ENCODE results near the gene STRBP.
A peak's percentile ranks its signal among the peaks of the same experiment; 100 is the strongest.

The STRBP gene

DNA sequence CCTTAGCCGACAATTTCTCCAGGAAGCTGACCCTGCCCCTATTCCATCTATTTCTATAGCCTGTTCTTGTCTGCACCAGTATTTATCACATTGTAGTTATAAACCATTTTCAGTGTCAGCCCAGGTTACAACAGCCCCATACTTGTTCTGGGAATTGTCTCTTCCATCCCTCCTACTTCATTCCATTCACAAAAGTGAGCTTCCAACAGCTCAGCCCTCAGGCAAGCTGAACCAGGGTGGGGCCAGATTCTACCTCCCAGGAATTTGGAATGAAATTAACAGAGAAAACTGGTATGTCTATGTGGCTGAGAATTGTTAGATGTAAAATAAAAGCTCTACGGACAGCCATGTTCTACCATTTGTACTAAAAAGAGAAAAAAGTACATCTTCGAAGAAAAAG, 36.1 kb downstream of the STRBP start:
- Histone ChIP-seq H3F3A (ENCODE audit: control insufficient read depth, insufficient read depth) (peaks cover 35% of the 10 kb centered on the region), H3K27ac (ENCODE audit: low read depth, low read length) (peak overlapping the region; percentile 100), H3K9me2 (replicated peaks; ENCODE audit: control insufficient read depth, low read length) (no peaks in the 10 kb centered on the region), H3K79me2 (ENCODE audit: control insufficient read depth, low read length) (peaks cover 87% of the 10 kb centered on the region), H3K4me1 (ENCODE audit: control insufficient read depth, low read length) (peaks cover 97% of the 10 kb centered on the region), H4K20me1 (ENCODE audit: control insufficient read depth, insufficient read depth, low read depth, low read length) (no peaks in the 10 kb centered on the region), H3K9me3 (ENCODE audit: control insufficient read depth, insufficient read depth, low read length) (no peaks in the 10 kb centered on the region), H3K4me3 (ENCODE audit: low read length) (peak overlapping the region; percentile 36; the same call in 1 of the 2 replicates), H3K27me3 (ENCODE audit: control insufficient read depth, low read length) (no peaks in the 10 kb centered on the region), H3K4me2 (ENCODE audit: low read length) (peak overlapping the region; percentile 90), H3K36me3 (ENCODE audit: control insufficient read depth, low read length) (peaks cover 77% of the 10 kb centered on the region)
- TF ChIP-seq, protein P1, sequence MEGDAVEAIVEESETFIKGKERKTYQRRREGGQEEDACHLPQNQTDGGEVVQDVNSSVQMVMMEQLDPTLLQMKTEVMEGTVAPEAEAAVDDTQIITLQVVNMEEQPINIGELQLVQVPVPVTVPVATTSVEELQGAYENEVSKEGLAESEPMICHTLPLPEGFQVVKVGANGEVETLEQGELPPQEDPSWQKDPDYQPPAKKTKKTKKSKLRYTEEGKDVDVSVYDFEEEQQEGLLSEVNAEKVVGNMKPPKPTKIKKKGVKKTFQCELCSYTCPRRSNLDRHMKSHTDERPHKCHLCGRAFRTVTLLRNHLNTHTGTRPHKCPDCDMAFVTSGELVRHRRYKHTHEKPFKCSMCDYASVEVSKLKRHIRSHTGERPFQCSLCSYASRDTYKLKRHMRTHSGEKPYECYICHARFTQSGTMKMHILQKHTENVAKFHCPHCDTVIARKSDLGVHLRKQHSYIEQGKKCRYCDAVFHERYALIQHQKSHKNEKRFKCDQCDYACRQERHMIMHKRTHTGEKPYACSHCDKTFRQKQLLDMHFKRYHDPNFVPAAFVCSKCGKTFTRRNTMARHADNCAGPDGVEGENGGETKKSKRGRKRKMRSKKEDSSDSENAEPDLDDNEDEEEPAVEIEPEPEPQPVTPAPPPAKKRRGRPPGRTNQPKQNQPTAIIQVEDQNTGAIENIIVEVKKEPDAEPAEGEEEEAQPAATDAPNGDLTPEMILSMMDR (IDR thresholded peaks at IDR 0.05; ENCODE audit: low read depth, low read length, poor library complexity, severe bottlenecking) = no peak
- TF ChIP-seq EZH2phosphoT487 (IDR thresholded peaks at IDR 0.05; ENCODE audit: borderline replicate concordance, low read length) = no peak

DNA sequence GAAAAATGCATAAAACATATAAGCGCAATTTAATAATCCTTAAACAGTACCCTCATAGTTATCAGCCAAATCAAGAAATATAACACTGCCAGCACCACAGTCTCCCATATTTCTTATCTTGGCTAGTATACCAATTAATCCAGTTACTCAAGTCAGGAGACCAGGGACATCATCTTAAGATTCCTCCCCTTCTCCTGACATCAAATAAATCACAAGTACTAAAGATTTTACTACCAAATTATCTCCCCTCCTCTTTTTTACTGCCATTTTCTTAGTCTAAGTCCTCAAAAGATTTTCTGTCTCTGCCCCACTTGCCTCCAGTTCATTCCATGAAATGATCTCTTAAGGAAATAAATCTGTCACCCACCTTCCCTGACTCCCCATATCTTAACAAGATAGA, 37.0 kb downstream of the STRBP start:
- Histone ChIP-seq H3K4me3 (ENCODE audit: low read length) (peak overlapping the region; percentile 36; the same call in 1 of the 2 replicates), H3K4me1 (ENCODE audit: control insufficient read depth, low read length) (peaks cover 97% of the 10 kb centered on the region), H3F3A (ENCODE audit: control insufficient read depth, insufficient read depth) (peaks cover 35% of the 10 kb centered on the region), H3K9me2 (replicated peaks; ENCODE audit: control insufficient read depth, low read length) (no peaks in the 10 kb centered on the region), H4K20me1 (ENCODE audit: control insufficient read depth, insufficient read depth, low read depth, low read length) (no peaks in the 10 kb centered on the region), H3K4me2 (ENCODE audit: low read length) (peak overlapping the region; percentile 90), H3K9me3 (ENCODE audit: control insufficient read depth, insufficient read depth, low read length) (no peaks in the 10 kb centered on the region), H3K27ac (ENCODE audit: low read depth, low read length) (peak overlapping the region; percentile 100), H3K27me3 (ENCODE audit: control insufficient read depth, low read length) (no peaks in the 10 kb centered on the region), H3K79me2 (ENCODE audit: control insufficient read depth, low read length) (peaks cover 87% of the 10 kb centered on the region), H3K36me3 (ENCODE audit: control insufficient read depth, low read length) (peaks cover 73% of the 10 kb centered on the region)
- TF ChIP-seq EZH2phosphoT487 (IDR thresholded peaks at IDR 0.05; ENCODE audit: borderline replicate concordance, low read length) = no peak
- TF ChIP-seq, protein P1 (IDR thresholded peaks at IDR 0.05; ENCODE audit: low read depth, low read length, poor library complexity, severe bottlenecking) = no peak

DNA sequence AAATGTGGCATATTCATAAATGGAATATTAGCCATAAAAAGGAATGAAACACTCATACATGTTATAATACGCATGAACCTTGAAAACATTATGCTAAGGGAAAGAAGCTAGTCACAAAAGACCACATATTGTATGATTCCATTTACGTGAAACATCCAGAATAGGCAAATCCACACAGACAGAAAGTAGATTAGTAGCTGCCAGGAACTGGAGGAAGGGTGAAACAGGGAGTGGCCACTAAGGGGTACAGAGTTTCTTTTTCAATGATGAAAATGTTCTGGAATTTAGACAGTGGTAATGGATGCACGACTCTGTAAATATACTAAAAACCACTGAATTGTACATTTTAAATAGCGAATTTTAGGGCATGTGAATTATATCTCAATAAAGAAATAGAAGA, 39.4 kb downstream of the STRBP start:
- Histone ChIP-seq H3K27ac (ENCODE audit: low read depth, low read length) (0 out of 2 replicates have a peak overlapping the region, but pooled peaks have one; percentile 11), H3K36me3 (ENCODE audit: control insufficient read depth, low read length) (peaks cover 86% of the 10 kb centered on the region), H3K79me2 (ENCODE audit: control insufficient read depth, low read length) (peaks cover 98% of the 10 kb centered on the region), H3F3A (ENCODE audit: control insufficient read depth, insufficient read depth) (peaks cover 25% of the 10 kb centered on the region), H3K9me2 (replicated peaks; ENCODE audit: control insufficient read depth, low read length) (no peaks in the 10 kb centered on the region), H3K4me1 (ENCODE audit: control insufficient read depth, low read length) (peaks cover 100% of the 10 kb centered on the region), H3K4me3 (ENCODE audit: low read length) (no peak overlapping the region), H3K9me3 (ENCODE audit: control insufficient read depth, insufficient read depth, low read length) (no peaks in the 10 kb centered on the region), H4K20me1 (ENCODE audit: control insufficient read depth, insufficient read depth, low read depth, low read length) (no peaks in the 10 kb centered on the region), H3K27me3 (ENCODE audit: control insufficient read depth, low read length) (no peaks in the 10 kb centered on the region), H3K4me2 (ENCODE audit: low read length) (peak overlapping the region; percentile 15; the same call in 1 of the 2 replicates)
- TF ChIP-seq EZH2phosphoT487 (IDR thresholded peaks at IDR 0.05; ENCODE audit: borderline replicate concordance, low read length) = no peak
- TF ChIP-seq, protein P1 (IDR thresholded peaks at IDR 0.05; ENCODE audit: low read depth, low read length, poor library complexity, severe bottlenecking) = no peak

Measured in DOHH2 (cell line).